ENCODE data around the gene DNMT3L.

GRCh38 chr21:44298301-44298700 lies 36.6 kb upstream of the DNMT3L start:
- TF ChIP-seq GATA2 (IDR thresholded peaks at IDR 0.05; ENCODE audit: low read depth, low read length) (no peak), GATA3 (IDR thresholded peaks at IDR 0.05; ENCODE audit: low read depth, low read length) (no peak)
